Sigmoid colon (tissue), 4 donors: ENCODE results near the gene NELFCD.

Experiments used
- EP300 ChIP-seq, 4 donors: sonication (generic); formaldehyde crosslinking; IDR thresholded peaks; one replicate each; pipeline ENCODE4 v1.6.1; 2017; ENCODE audit warnings: antibody characterized with exemption in 4 of 4
- POLR2A ChIP-seq, 2 donors: fragments of 450-650 bp; IDR thresholded peaks; one replicate each; pipeline ENCODE4 v1.6.1; 2016; ENCODE audit warnings: antibody characterized with exemption in 2 of 2, mild to moderate bottlenecking in 2 of 2, moderate library complexity in 2 of 2
- TF ChIP-seq, protein P1 (sequence below), 4 experiments: fragments of 450-650 bp in 3 of 4; fragments of 200-600 bp in 1 of 4; IDR thresholded peaks; one replicate each; pipeline ENCODE4 v1.5.1; 2016 to 2019; ENCODE audit warnings: antibody characterized with exemption in 4 of 4, mild to moderate bottlenecking in 3 of 4, moderate library complexity in 2 of 4

DNA sequence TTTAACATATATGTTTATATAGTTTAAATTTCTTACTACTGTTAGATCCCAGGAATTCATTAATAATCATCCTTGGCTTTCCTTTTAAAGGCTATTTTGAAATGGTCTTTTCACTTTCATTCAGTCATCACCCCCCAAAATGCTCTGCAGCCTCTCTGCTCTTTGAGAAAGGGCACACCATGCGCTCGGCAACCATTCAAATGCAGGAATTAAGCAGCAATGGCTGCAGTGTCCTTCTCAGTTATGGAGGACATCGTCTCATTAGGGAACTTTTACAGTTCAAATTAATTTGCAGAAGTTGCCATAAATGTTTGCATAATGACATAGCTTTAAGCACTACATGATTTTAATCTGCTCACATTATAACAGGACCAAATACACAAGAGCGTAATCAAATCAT lies 44.5 kb downstream of the NELFCD start:
- no peak for TF ChIP-seq EP300 (IDR thresholded peaks at IDR 0.05)
- TF ChIP-seq, protein P1, sequence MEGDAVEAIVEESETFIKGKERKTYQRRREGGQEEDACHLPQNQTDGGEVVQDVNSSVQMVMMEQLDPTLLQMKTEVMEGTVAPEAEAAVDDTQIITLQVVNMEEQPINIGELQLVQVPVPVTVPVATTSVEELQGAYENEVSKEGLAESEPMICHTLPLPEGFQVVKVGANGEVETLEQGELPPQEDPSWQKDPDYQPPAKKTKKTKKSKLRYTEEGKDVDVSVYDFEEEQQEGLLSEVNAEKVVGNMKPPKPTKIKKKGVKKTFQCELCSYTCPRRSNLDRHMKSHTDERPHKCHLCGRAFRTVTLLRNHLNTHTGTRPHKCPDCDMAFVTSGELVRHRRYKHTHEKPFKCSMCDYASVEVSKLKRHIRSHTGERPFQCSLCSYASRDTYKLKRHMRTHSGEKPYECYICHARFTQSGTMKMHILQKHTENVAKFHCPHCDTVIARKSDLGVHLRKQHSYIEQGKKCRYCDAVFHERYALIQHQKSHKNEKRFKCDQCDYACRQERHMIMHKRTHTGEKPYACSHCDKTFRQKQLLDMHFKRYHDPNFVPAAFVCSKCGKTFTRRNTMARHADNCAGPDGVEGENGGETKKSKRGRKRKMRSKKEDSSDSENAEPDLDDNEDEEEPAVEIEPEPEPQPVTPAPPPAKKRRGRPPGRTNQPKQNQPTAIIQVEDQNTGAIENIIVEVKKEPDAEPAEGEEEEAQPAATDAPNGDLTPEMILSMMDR (IDR thresholded peaks at IDR 0.05): no peak
- TF ChIP-seq POLR2A (IDR thresholded peaks at IDR 0.05): no peak
